Right lobe of liver (tissue), 6 donors: ENCODE results near the gene BACH1. TPM values are rescaled to one million over a fixed set of nuclear protein-coding genes. Genes with fewer than 3 reads are reported as not detected.
A peak's percentile ranks its signal among the peaks of the same experiment; 100 is the strongest.

Experiments
- ATAC-seq, 4 donors: fragments of 200-7000 bp; cut with Tn5 transposase; one replicate each; pipeline ENCODE4 v1.9.1; 2020; ENCODE audit warnings: mild to moderate bottlenecking in 4 of 4, moderate library complexity in 4 of 4
- DNase-seq, 3 donors: peaks; one replicate each; pipeline ENCODE4 v3.0.0-alpha.2; 2020
- H3K27ac ChIP-seq, 3 donors: fragments of 200-600 bp; one replicate each; pipeline ENCODE4 v1.8.0; 2022
- H3K27me3 ChIP-seq, 2 donors: fragments of 200-600 bp; one replicate each; pipeline ENCODE4 v1.8.0; 2022
- H3K36me3 ChIP-seq, 4 donors: fragments of 200-600 bp; sonication (generic) in 1 of 4; one replicate each; pipeline versions ENCODE4 v1.5.1 to v1.8.0; 2017 to 2022; ENCODE audit warnings: control low read depth in 1 of 4
- H3K4me1 ChIP-seq, 4 donors: fragments of 200-600 bp; sonication (generic) in 1 of 4; one replicate each; pipeline versions ENCODE4 v1.5.1 to v1.8.0; 2017 to 2022; ENCODE audit warnings: control low read depth in 1 of 4
- H3K4me3 ChIP-seq, 3 donors: fragments of 200-600 bp; one replicate each; pipeline ENCODE4 v1.8.0; 2022
- H3K9me3 ChIP-seq, 4 donors: fragments of 200-600 bp; sonication (generic) in 1 of 4; one replicate each; pipeline versions ENCODE4 v1.5.1 to v1.8.0; 2017 to 2022; ENCODE audit warnings: control low read depth in 1 of 4
- POLR2A ChIP-seq: fragments of 450-650 bp; IDR thresholded peaks from one replicate; pipeline ENCODE4 v1.6.1; 2017; ENCODE audit warnings: antibody characterized with exemption, mild to moderate bottlenecking
- WGBS: methylation state at CpG from one replicate; pipeline ENCODE4 v1.1.6; 2018; ENCODE audit warnings: low coverage, low lambda C conversion rate; ENCODE audit not compliant: insufficient coverage; ENCODE audit errors: missing lambda C conversion rate; 5-methylcytosine and 5-hydroxymethylcytosine counted together
- intact Hi-C, 2 donors: fragments of 100-400 bp; cut with DNase I; formaldehyde crosslinking; loops; one replicate each; pipeline versions ENCODE4 v1.11.2 to v1.14.1; 2022
- total RNA-seq, 6 experiments: library from RNA; depleted of rRNA in 2 of 6; stranded (reverse); fragments of >200 nt in 2 of 6; fragmentation: NEBNext Ultra II Directional in 3 of 6; extraction: Animal tissue kit (Norgen Biotek cat#: 25700) in 3 of 6; gene quantifications; one replicate each; pipeline versions ENCODE4 v1.1.0 to v1.2.4, GENCODE V29; 2016 to 2023
- TF ChIP-seq, protein P1 (sequence below), 4 donors: fragments of 200-600 bp in 3 of 4; fragments of 450-650 bp in 1 of 4; IDR thresholded peaks; one replicate each; pipeline versions ENCODE4 v1.5.1 to v1.8.0; 2016 to 2022; ENCODE audit warnings: antibody characterized with exemption in 4 of 4, mild to moderate bottlenecking in 2 of 4
- donor health status: DM: no; HTN: yes; CAD: no.
- donor health status: DM: no; HTN: no; CAD: no.
- donor health status: DM: no; HTN: no; CAD: no.
- donor health status: DM: no; HTN: yes; CAD: no.
- donor health status: DM: no; HTN: yes; CAD: no.

Gene BACH1
- total RNA-seq, 6 experiments from 2014 or later: 22.7 to 57.5 (median 27.2) TPM

DNA sequence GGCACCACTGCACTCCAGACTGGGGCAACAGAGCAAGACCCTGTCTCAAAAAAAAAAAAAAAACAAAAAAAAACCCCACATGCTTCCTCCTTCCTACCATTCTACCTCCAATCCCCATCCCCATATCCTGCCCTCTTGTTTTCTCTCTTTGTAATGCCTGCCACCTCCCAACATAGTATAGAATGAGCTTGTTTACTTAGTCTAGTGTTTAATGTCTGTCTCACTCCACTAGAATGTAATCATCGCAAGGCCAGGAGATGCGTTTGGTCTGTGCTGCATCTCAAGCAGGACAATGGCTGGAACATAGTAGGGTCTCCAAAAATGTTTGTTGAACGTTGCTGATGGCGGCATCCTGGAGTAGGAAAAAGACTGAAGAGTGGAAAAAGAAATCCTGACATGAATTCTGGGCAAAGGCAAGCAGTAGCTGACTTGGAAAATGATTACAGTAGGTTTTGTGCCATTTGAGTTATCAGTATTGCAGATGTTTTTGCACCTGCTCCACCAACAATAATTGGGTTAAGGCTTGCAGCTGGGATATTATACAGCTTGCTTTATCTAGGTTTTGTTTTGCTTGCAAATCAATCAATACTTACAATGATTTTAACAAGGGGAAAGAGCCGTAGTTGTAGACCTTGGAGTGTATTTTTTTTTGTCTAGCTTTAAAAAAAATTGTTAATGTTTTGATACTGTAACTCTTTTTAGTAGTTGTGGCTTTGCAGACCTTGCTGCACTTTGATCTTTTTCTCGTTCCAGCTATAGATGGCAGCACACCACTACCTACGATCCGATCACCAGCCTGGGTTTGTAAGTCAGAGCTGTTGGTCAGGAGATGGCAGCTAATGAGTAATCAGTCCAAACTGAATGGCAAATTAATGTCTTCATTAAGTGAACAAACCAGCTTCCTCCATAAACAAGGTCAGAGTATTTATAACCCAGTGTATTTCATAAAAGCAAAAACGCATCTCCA is 62.4 kb downstream of the BACH1 start:
- DNase-seq (no peak), ATAC-seq (peak; percentile 56 to 78 (median 69))
- Histone ChIP-seq H3K4me3 (no peak overlapping the region), H3K27me3 (no peaks in the 10 kb centered on the region), H3K9me3 (no peaks in the 10 kb centered on the region), H3K36me3 (no peaks in the 10 kb centered on the region), H3K4me1 (no peaks in the 10 kb centered on the region), H3K27ac (no peak overlapping the region)
- intact Hi-C loops: no loop called here
- TF ChIP-seq, protein P1, sequence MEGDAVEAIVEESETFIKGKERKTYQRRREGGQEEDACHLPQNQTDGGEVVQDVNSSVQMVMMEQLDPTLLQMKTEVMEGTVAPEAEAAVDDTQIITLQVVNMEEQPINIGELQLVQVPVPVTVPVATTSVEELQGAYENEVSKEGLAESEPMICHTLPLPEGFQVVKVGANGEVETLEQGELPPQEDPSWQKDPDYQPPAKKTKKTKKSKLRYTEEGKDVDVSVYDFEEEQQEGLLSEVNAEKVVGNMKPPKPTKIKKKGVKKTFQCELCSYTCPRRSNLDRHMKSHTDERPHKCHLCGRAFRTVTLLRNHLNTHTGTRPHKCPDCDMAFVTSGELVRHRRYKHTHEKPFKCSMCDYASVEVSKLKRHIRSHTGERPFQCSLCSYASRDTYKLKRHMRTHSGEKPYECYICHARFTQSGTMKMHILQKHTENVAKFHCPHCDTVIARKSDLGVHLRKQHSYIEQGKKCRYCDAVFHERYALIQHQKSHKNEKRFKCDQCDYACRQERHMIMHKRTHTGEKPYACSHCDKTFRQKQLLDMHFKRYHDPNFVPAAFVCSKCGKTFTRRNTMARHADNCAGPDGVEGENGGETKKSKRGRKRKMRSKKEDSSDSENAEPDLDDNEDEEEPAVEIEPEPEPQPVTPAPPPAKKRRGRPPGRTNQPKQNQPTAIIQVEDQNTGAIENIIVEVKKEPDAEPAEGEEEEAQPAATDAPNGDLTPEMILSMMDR (IDR thresholded peaks at IDR 0.05): peak in 3 of 4 donors; percentile 18 to 42 (median 31)
- TF ChIP-seq POLR2A: no peak
- WGBS: 66% methylated on average over 9 of the region's 9 CpGs

DNA sequence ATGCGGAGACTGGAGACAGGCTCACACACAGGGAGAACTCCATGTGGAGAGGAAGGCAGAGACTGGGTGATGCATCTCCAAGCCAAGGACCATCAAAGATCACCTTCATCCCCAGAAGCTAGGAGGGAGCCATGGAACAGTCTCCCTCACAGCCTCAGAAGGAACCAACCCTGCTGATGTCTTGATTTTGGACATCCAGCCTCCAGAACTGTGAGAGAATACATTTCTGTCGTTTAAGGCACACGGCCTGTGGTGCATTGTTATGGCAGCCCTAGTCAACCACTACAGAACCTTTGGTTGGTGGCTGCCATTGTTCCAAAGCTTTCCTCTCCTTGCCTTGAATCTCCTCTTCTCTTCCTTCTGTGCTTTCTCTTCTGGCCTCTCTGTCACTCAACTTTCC is 64.0 kb downstream of the BACH1 start:
- TF ChIP-seq, protein P1 (IDR thresholded peaks at IDR 0.05): no peak
- no peak for TF ChIP-seq POLR2A

DNA sequence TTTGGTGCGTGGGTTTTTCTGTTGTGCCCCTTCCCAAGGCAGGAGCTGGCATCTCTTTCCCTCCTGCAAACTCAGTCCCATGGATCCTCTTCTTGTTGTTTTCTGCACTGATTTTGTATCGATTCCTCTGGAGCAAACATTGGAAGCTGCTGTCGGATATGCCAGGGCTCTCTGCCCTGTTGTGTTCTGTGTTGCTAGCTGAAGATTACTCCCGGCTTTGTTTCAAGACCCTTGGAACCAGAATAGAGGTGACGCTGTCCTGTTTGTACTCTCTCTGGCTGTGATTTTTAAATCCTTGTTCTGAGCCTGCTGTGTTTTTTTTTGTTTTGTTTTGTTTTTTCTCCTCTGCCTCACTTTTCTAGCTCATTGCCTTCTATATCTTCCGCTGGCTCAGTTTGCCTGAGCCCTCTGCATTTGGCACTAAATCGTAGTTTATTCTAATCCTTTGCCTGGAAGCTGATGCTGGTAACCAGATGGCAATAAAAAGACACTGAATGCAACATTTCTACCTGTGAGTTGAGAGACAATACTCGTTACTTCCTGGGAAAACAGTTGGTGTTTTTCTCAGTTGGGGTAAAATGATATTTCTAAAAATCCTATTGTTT is 67.0 kb downstream of the BACH1 start:
- TF ChIP-seq, protein P1 (IDR thresholded peaks at IDR 0.05): no peak
- no peak for TF ChIP-seq POLR2A
- WGBS: 61% methylated on average over 8 of the region's 8 CpGs
- DNase-seq (no peak), ATAC-seq (peak; percentile 78 to 85 (median 82))
- Histone ChIP-seq H3K27ac (peak overlapping the region in 2 of 3 donors; percentile 9 to 13), H3K27me3 (no peaks in the 10 kb centered on the region), H3K9me3 (no peaks in the 10 kb centered on the region), H3K4me1 (no peaks in the 10 kb centered on the region), H3K36me3 (no peaks in the 10 kb centered on the region), H3K4me3 (no peak overlapping the region)
- intact Hi-C loops: no loop called here

More for the DNA sequence above, 64.0 kb downstream of the BACH1 start:
- 94% methylated on average over 2 of the region's 3 CpGs for WGBS
- intact Hi-C loops: no loop called here
- Histone ChIP-seq H3K9me3 (no peaks in the 10 kb centered on the region), H3K27me3 (no peaks in the 10 kb centered on the region), H3K4me1 (no peaks in the 10 kb centered on the region), H3K4me3 (no peak overlapping the region), H3K36me3 (no peaks in the 10 kb centered on the region), H3K27ac (no peak overlapping the region)
- DNase-seq: no peak
- ATAC-seq: no peak

DNA sequence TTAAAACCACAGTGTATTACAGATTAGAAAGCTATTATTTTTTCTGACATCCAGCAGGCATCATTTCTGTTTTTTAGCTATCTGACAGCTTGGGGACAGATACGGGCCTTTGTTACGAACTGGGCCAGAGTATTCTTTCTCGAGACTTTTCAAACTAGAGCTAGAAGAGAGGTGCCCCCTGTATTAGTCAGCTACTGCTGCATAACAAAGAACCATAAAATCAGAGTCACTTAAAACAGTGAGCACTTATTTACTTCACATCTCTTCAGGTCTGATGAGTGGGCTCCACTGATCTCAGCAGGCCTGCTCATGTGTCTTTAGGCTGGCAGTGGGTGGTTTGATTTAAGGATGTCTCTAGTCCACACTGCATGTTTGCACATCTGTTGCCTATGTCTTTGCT is 67.8 kb downstream of the BACH1 start:
- Histone ChIP-seq H3K36me3 (no peaks in the 10 kb centered on the region), H3K4me3 (no peak overlapping the region), H3K27me3 (no peaks in the 10 kb centered on the region), H3K9me3 (no peaks in the 10 kb centered on the region), H3K4me1 (no peaks in the 10 kb centered on the region), H3K27ac (no peak overlapping the region)
- no peak for TF ChIP-seq POLR2A
- TF ChIP-seq, protein P1 (IDR thresholded peaks at IDR 0.05): no peak
- no peak for ATAC-seq
- no peak for DNase-seq
- intact Hi-C loops: no loop called here
- 90% methylated on average over 3 of the region's 3 CpGs for WGBS
